ENCODE measurements around the gene OR10Z1. TPM values are rescaled to one million over a fixed set of nuclear protein-coding genes. Genes with fewer than 3 reads are reported as not detected.

The OR10Z1 gene
- not detected for total RNA-seq

DNA sequence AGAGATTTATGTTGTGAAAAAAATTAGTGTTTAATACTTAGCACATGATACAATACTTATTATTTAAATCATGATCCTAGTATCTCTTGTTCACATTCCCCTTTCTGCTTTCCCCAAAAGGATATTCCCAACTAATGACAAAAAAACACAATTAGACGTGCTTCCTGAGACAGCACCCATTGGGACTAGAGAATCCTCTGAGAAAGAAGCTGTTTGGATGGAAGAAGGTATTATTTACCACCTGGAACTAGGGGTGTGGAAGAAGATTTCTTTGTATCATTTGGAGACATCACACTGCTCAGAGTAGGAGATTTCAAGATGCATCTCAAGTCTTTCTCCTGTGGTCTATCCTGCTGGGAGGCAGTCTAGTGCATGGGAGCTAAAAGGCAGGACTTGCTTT, at the start of gene OR10Z1:
TSS of gene OR10Z1 (plus strand) at position 301 of the 400 bp plus-strand sequence. CDS start 1,171 bp downstream, outside the sequence.

DNA sequence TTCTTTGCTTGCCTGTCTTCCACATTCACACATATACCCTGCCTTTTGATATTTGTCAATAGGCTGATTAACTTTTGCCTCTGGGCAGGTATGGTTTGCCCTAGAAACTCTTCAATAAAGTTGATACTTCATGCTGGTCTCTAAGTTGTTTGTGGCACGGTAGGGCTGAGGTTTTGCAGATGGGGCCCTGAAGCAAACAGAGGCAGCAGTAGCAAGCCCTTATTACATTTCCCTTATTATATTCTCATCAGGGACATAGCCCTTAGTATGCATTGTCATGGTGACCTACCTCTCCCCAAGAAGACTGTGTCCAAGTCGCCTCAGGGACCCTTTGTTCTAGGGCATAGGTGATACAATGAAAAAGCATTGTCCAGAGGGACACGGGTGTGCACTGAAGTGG, 34.6 kb upstream of the OR10Z1 start, which contains the start of gene OR6P1:
TSS of gene OR6P1 (minus strand) at position 101 of the 400 bp plus-strand sequence. CDS start 6,976 bp downstream, outside the sequence.

GRCh38 chr1:158579733-158580132, 25.3 kb upstream of the OR10Z1 start, which contains the start of gene OR10X1:
Gene OR10X1, minus strand, starts transcription at chr1:158579899. Its CDS starts 0 bp downstream, at chr1:158579899.

Other genes with a start within 250 kb of the OR10Z1 start
- not detected for gene OR10T2, start 205.8 kb upstream of the OR10Z1 start, total RNA-seq
- gene OR10K2, start 179.0 kb upstream of the OR10Z1 start, total RNA-seq: not detected
- not detected for gene OR10K1, start 143.4 kb upstream of the OR10Z1 start, total RNA-seq
- gene OR10R2, start 133.0 kb upstream of the OR10Z1 start, total RNA-seq: not detected
- gene OR6Y1, start 50.9 kb upstream of the OR10Z1 start, total RNA-seq: not detected
- not detected for gene OR6P1, start 34.7 kb upstream of the OR10Z1 start, total RNA-seq
- not detected for gene OR10X1, start 25.4 kb upstream of the OR10Z1 start, total RNA-seq
- 0.92 TPM for gene SPTA1, start 81.4 kb downstream of the OR10Z1 start, total RNA-seq
- gene OR6K2, start 95.4 kb downstream of the OR10Z1 start, total RNA-seq: not detected
- not detected for gene OR6K3, start 115.5 kb downstream of the OR10Z1 start, total RNA-seq
- not detected for gene OR6K6, start 149.5 kb downstream of the OR10Z1 start, total RNA-seq
- not detected for gene OR6N1, start 166.9 kb downstream of the OR10Z1 start, total RNA-seq
- not detected for gene OR6N2, start 175.9 kb downstream of the OR10Z1 start, total RNA-seq
- 7.4 TPM for gene MNDA, start 226.1 kb downstream of the OR10Z1 start, total RNA-seq